Omental fat pad (tissue), 4 donors: Measurements from ENCODE around the gene RAD50. TPM values are rescaled to one million over a fixed set of nuclear protein-coding genes. Genes with fewer than 3 reads are reported as not detected.

ENCODE experiments used
- ATAC-seq: fragments of 150-250 bp; one replicate; pipeline ENCODE4 v1.9.1; 2016; ENCODE audit warnings: mild to moderate bottlenecking, moderate library complexity; ENCODE audit not compliant: low FRiP score
- DNase-seq: peaks from one replicate; pipeline ENCODE4 v3.0.0-alpha.2; 2019; ENCODE audit warnings: low spot score
- CTCF ChIP-seq, 3 donors: fragments of 450-650 bp; IDR thresholded peaks; one replicate each; pipeline ENCODE4 v1.5.1; 2016 to 2017; ENCODE audit warnings: antibody characterized with exemption in 3 of 3, mild to moderate bottlenecking in 3 of 3, moderate library complexity in 2 of 3
- total RNA-seq, 4 donors: library from RNA; depleted of rRNA; stranded (reverse); fragments of >200 nt; gene quantifications; one replicate each; pipeline ENCODE4 v1.1.0, GENCODE V29; 2016

Gene RAD50
- total RNA-seq, 4 donors from 2014 or later, result 23.4 to 37.4 (median 29.8) TPM

- TF ChIP-seq CTCF (IDR thresholded peaks at IDR 0.05), result no peak
- DNase-seq (no peak), ATAC-seq (no peak)
Measured at GRCh38 chr5:132635873-132636272, 79.1 kb downstream of the RAD50 start.

GRCh38 chr5:132637241-132637640, 80.5 kb downstream of the RAD50 start:
- ATAC-seq (no peak), DNase-seq (no peak)
- TF ChIP-seq CTCF (IDR thresholded peaks at IDR 0.05), result no peak

- DNase-seq, result no peak
- no peak for ATAC-seq
Measured at GRCh38 chr5:132639706-132640130, 82.9 kb downstream of the RAD50 start.

GRCh38 chr5:132640613-132641012, 83.8 kb downstream of the RAD50 start:
- ATAC-seq (no peak), DNase-seq (no peak)
- no peak for TF ChIP-seq CTCF (IDR thresholded peaks at IDR 0.05)

More at GRCh38 chr5:132639706-132640130, 82.9 kb downstream of the RAD50 start:
- no peak for TF ChIP-seq CTCF (IDR thresholded peaks at IDR 0.05)

- TF ChIP-seq CTCF (IDR thresholded peaks at IDR 0.05), result no peak
- ATAC-seq (no peak), DNase-seq (no peak)
Measured at GRCh38 chr5:132641241-132641723, 84.5 kb downstream of the RAD50 start.

GRCh38 chr5:132641841-132642240, 85.1 kb downstream of the RAD50 start:
- DNase-seq, result no peak
- TF ChIP-seq CTCF (IDR thresholded peaks at IDR 0.05), result no peak
- ATAC-seq, result no peak

- no peak for ATAC-seq
- no peak for DNase-seq
- TF ChIP-seq CTCF (IDR thresholded peaks at IDR 0.05), result no peak
Measured at GRCh38 chr5:132644177-132644576, 87.4 kb downstream of the RAD50 start.
